ENCODE measurements around the gene C6orf120.

GRCh38 chr6:169709293-169709692 is 7.4 kb downstream of the C6orf120 start:
- TF ChIP-seq, protein P1, sequence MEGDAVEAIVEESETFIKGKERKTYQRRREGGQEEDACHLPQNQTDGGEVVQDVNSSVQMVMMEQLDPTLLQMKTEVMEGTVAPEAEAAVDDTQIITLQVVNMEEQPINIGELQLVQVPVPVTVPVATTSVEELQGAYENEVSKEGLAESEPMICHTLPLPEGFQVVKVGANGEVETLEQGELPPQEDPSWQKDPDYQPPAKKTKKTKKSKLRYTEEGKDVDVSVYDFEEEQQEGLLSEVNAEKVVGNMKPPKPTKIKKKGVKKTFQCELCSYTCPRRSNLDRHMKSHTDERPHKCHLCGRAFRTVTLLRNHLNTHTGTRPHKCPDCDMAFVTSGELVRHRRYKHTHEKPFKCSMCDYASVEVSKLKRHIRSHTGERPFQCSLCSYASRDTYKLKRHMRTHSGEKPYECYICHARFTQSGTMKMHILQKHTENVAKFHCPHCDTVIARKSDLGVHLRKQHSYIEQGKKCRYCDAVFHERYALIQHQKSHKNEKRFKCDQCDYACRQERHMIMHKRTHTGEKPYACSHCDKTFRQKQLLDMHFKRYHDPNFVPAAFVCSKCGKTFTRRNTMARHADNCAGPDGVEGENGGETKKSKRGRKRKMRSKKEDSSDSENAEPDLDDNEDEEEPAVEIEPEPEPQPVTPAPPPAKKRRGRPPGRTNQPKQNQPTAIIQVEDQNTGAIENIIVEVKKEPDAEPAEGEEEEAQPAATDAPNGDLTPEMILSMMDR (IDR thresholded peaks at IDR 0.05; ENCODE audit: insufficient read depth, low read depth, low read length) = no peak
- TF ChIP-seq EZH2 (IDR thresholded peaks at IDR 0.05; ENCODE audit: insufficient read depth, low read length) = no peak
